DOHH2 (cell line): ENCODE measurements around the gene DMGDH.

Experiments used
- CTCF ChIP-seq: fragments of 200-600 bp; sonication (generic); IDR thresholded peaks from one replicate; pipeline ENCODE4 v1.5.1; 2014; ENCODE audit warnings: antibody characterized with exemption, mild to moderate bottlenecking, low read depth, low read length; ENCODE audit not compliant: poor library complexity, severe bottlenecking
- EZH2phosphoT487 ChIP-seq: fragments of 200-600 bp; sonication (generic); IDR thresholded peaks from 2 replicates; pipeline ENCODE4 v1.6.1; 2017; ENCODE audit warnings: borderline replicate concordance, mild to moderate bottlenecking, antibody characterized with exemption, low read length, moderate library complexity, mixed read lengths

- TF ChIP-seq CTCF (no peak), EZH2phosphoT487 (no peak)
Measured at GRCh38 chr5:79048437-79048836, 21.0 kb downstream of the DMGDH start.
